Measurements from ENCODE around the gene PANK2.
"Not testable (repeated sequence)": the region's sequence is repeated elsewhere in the genome, so short reads cannot be mapped to it uniquely, and the experiment has no call there.

The PANK2 gene

DNA sequence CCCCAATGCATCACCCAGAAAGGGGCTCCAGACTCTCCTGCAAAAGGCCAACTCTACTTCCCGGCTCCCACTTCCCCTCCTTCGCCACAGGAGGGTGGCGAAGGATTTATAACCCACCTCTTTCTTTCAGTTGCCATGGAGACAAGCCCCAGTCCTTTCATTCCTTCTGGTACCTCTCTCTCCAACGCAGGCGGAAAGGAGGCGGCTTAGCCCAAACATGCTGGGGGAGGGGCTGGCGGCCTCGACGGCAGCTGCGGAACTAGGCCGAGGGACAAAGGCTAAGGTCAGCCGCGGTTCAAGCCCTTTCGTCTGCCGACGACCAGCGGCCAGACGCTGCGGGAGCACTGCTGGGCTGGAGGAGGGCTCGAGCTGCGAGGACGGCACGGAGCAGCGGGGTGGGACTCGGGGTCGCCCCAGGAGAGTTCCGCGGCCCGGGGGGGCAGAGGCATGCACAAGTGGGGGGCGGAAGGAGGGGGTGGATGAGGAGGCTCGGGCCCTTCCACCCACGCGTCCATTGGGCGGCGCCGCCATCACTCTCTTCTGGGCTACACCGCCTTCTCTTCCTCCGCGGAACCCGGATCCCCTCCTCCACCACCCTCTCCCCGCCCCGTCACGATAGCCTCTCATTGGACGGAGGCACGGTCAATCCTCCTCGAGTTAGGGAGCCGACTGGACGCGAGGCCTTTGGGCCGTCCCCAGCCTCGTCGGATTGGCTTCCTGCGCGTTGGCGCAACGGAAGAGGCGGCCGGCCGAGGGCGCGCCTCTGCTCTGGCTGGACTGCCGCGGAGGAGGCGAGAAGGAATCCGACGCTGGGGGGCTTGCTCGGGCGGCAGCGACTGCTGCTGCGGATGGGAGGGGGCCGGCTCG, at the start of gene PANK2:
Gene PANK2 (plus strand): TSS at position 766 of the 867 bp plus-strand sequence.
- peak; percentile 99 for DNase-seq

DNA sequence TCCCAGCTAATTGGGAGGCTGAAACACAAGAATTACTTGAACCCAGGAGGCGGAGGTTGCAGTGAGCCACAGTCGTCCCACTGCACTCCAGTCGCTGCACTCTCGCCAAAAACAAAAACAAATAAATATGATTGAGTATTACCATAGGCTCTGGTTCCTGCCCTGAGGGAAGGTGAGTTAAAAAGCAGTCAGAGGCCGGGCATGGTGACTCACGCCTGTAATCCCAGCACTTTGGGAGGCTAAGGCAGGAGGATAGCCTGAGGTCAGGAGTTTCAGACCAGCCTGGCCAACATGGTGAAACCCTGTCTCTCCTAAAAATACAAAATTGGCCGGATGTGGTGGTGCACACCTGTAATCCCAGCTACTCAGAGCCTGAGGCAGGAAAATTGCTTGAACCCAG, 49.0 kb upstream of the PANK2 start:
- DNase-seq = not testable (repeated sequence)

DNA sequence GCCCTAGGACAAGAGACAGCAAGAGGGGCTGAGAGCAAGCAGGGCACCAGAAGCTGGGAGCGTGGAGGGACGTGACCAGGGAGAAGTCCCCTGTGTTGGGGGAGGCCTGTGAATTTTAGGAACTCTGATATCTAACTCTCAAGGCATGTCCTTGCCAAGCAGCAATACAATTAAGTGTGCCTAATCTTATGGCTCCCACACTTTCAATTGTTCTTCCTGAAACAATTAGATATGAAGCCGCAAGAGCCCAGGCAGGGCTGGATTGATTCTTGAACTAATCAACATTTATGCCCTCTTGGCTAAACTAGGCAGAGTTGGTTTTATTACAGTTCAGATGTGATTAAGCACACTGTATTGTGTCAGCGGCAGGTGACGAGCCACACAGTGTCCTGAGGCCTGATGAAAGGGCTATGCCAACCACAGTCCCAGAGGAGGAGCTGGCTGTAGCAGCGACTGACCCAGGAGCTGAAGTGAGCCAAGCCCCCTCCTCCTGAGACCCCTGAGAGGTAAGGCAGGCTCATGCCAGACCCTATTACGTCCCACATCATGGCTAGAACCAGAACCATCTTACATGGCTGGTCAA, 46.7 kb upstream of the PANK2 start:
- no peak for DNase-seq

DNA sequence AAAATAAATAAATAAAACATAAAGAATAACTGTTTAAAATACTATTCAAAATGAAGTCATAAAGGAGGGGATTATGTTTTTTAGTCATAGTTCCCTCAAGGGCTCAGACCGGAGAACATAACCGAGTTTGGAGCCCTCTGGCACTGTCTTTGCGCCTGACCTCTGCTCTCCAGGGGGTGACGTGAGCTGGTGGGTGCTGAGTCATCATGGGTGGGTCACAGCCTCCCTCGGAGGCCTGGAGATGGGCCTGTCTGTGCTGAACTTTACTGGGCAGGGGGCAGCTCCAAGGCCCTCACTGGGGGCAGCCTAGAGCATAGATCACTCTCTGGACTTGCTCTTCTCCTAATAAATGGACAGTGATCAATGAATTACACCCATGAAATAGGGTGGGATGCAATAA, 45.7 kb upstream of the PANK2 start:
- no peak for DNase-seq

DNA sequence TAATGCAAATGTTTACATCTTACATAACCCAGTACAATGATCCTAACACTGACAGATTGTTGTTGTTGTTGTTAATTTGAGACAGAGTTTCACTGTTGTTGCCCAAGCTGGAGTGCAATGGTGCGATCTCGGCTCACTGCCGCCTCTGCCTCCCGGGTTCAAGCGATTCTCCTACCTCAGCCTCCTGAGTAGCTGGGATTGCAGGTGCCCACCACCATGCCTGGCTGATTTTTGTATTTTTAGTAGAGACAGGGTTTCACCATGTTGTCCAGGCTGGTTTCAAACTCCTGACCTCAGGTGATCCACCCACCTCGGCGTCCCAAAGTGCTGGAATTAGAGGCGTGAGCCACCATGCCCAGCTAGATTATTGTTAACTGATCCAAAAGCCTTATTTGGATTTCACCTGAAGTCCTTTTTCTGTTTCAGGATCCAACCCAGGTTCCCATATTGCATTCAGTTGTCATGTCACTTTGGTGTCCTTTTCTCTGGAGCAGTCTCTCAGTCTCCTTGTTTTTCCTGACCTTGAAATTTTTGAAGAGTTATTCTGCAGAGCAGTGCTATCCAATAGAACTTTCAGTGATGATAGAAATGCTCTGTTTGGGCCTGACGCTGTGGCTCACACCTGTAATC, 45.1 kb upstream of the PANK2 start:
- not testable (repeated sequence) for DNase-seq

DNA sequence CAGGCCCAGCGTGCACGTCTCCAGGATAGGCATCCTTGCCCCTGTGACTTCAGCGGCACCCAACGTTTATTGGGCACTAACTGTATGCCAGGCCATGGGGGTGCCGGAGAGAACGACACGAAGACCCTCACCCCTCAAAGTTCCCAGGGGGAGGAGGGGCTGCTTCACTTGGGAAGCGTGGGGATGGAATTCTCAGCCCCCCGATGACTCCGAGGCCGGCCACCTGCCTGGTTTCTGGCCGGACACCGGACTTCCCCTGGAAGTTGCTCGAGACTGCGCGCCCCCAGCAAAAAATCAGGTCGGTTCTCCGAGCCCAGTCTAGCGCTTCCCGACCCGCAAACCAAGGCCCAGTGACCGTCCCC, 42.8 kb upstream of the PANK2 start:
- DNase-seq = no peak

DNA sequence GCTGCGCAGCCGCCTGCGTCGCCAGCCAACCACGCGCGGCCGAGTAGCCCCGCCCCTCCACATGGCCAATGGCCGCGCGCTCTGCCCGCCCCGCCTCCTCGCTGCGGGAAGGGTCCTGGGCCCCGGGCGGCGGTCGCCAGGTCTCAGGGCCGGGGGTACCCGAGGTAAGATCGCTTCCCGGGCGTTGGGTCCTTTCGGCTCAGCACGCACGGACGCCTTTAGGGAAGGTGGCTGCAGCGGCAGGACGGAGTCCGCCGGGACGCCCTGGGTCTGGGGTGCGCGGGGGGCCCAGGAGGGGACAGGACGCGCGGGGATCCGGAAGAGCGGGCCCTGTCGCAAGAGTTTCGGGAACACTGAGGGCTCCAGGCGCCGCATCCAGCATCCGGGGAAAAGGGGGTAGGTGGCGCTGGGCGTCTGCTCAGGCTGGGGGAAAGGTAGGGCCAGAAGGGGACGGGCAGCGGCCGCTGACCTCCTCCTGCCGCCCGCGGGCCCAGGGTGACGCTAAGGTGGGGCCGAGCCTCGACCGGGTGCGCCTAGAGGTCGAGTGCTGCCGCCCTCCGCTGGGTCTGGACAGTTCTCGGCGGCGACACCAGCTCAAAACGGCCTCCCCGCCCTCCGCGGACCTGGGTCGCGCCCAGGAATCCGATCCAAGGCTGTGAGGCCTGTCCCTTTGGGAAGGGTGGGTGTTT, 42.3 kb upstream of the PANK2 start, which contains the start of gene MAVS:
Gene MAVS (plus strand): TSS at position 95 of the 689 bp plus-strand sequence. CDS start 7,791 bp downstream, outside the sequence.
- peak; percentile 91 for DNase-seq

DNA sequence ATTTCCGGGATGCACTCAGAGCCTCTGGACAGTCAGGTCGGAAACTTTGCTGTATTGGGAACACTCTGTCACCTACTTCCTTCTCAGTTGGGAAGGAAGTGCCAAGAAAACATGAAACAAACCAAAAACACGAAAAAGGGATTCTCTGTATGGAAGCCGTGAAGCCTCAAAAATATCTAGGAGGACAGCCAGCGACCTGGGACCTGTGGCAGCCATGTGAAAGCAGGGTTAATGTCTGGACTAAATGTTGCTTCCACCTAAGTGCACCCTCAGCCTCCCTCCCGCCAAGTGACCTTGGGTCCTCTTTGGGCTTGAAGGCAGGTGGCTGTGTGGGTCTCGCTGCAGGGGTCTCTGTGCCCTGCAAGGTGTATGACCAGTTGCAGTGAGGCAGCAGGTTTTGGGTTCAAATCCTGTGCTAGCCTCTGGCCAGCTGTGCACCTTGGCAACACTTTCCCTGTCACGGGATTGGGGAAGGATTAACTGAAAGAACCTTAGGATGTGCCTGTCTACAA, 41.7 kb upstream of the PANK2 start:
- no peak for DNase-seq

DNA sequence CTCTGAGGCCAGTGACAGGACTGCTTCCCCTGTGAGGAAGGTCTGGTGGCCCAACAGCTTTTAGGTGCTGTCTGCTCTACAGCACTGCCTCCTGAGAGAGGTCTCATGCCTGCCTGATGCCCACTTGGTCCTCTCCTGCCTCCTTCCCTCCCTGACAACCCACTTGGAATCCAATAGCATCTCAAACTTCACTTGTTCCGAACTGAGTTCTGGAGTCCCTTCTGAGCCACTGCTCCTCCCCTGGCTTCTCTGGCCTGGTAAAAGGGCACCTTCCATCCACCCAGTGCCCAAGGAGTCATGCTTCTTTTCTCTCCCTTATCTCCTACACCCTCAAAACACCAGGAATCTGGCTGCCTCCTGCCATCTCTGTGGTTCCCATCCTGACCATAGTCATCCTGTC, 40.6 kb upstream of the PANK2 start:
- no peak for DNase-seq

DNA sequence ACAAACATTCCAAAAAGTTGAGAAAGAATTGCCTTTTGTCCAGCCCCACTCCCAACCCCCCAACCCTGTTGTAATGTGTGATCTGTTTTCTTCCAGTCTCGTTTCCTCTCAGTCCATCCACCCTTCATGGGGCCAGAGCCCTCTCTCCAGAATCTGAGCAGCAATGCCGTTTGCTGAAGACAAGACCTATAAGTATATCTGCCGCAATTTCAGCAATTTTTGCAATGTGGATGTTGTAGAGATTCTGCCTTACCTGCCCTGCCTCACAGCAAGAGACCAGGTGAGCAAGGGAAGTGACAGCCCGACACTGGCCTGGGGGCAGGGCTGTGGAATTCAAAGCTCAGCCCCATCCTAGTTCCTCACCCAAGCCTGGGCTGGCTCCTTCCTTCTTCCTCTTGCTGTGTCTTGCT, 34.7 kb upstream of the PANK2 start:
- no peak for DNase-seq

DNA sequence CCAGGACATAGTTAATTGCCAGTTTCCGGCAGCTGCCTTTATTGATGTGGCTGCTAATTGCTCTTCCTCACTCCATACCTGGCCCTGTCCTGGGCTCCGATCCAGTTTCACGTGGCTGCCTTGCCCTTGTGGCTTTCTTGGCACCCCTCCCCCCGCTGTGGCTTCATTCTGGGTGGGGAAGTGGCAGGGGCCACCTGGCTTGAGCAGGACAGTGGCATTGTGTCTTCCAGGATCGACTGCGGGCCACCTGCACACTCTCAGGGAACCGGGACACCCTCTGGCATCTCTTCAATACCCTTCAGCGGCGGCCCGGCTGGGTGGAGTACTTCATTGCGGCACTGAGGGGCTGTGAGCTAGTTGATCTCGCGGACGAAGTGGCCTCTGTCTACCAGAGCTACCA, 31.8 kb upstream of the PANK2 start:
- peak; percentile 95 for DNase-seq

DNA sequence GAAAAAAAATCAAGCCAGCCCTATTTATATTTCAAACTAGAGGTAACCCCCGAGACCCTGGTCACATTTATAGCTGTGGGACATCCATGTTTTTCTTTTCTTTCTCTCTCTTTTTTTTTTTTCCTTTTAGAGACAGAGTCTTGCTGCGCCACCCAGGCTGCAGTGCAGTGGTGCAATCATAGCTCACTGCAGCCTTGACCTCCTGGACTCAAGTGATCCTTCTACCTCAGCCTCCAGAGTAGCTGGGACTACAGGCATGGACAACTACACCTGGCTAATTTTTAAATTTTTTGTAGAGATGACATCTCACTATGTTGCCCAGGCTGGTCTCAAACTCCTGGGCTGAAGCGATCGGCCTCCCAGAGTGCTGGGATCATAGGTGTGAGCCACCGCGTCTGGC, 30.5 kb upstream of the PANK2 start:
- DNase-seq = no peak

DNA sequence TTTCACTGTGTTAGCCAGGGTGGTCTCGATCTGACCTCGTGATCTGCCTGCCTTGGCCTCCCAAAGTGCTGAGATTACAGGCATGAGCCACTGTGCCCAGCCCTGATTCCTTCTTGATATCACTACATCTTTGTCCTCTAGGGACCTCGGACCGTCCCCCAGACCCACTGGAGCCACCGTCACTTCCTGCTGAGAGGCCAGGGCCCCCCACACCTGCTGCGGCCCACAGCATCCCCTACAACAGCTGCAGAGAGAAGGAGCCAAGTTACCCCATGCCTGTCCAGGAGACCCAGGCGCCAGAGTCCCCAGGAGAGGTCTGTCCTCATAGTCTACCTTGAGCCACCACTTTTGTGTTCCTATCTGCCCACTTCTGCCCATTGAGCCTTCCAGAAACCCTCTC, 28.0 kb upstream of the PANK2 start:
- no peak for DNase-seq

DNA sequence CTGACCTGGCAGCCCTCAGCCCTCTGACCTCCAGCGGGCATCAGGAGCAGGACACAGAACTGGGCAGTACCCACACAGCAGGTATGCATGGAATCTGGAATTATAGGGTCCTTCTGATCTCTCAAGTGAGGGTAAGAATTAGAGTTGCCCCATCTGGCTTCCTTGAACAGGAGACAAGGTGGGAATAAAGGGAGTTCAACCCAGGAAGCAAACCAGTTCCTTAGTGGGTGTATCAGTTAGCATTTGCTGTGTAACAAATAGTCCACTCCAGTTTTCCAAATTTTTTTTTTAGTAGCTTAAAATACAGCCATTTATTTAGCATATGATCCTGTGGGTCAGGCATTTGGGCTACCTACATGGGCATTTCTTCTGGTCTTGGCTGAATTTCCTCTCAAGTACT, 26.9 kb upstream of the PANK2 start:
- DNase-seq = no peak

DNA sequence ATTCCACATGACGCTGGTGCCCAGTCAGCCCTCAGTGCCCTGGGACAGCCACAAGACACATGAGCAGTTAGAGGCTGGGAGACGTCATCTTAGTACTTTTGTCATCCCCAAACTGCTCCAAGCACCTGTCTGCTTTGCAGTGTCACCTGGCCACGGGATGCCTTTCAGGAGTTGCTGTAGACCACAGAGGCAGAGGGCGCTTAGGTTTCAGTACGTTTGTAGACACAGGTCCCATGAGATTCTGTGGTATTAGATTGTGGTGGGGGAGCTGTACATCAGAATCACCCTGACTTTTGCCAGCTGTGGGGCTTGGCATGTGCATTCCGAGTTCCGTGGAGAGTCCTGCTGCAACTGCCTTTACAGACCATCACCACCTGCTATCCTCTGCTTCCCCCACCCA, 25.9 kb upstream of the PANK2 start:
- no peak for DNase-seq

DNA sequence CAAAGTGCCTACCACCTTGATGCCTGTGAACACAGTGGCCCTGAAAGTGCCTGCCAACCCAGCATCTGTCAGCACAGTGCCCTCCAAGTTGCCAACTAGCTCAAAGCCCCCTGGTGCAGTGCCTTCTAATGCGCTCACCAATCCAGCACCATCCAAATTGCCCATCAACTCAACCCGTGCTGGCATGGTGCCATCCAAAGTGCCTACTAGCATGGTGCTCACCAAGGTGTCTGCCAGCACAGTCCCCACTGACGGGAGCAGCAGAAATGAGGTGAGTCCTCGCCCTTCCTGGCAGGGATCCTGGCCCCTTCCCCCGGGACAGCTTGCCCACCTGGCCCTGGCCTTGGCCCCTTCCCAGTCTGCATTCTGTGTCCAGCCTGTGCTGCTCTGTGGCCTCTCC, 24.7 kb upstream of the PANK2 start:
- DNase-seq = no peak

DNA sequence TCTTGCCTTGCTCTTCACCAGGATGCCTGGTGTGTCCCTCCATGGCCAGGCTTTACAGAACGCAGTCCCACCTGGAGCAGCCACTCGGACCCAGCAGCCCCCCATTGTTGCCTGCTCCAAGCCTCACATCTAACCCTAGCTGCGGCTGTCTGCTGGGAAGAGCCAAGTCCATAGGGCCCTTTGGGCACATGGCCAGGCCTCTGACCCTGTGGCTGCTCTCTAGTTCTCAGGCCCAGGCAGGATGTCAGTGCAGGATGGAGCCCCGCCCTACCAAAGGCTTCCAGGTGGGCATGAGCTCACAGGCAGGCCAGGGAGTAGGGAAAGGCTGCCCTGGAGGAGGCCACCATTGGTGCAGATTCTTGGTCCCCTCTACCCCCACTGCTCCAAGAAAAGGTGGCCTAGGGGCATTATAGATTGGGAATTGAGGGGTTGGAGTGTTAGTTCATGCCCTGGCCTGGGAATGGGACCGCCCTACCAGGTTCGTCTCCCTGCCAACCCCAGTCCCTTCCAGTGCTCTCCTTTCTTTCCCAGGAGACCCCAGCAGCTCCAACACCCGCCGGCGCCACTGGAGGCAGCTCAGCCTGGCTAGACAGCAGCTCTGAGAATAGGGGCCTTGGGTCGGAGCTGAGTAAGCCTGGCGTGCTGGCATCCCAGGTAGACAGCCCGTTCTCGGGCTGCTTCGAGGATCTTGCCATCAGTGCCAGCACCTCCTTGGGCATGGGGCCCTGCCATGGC, 23.9 kb upstream of the PANK2 start:
- no peak for DNase-seq

DNA sequence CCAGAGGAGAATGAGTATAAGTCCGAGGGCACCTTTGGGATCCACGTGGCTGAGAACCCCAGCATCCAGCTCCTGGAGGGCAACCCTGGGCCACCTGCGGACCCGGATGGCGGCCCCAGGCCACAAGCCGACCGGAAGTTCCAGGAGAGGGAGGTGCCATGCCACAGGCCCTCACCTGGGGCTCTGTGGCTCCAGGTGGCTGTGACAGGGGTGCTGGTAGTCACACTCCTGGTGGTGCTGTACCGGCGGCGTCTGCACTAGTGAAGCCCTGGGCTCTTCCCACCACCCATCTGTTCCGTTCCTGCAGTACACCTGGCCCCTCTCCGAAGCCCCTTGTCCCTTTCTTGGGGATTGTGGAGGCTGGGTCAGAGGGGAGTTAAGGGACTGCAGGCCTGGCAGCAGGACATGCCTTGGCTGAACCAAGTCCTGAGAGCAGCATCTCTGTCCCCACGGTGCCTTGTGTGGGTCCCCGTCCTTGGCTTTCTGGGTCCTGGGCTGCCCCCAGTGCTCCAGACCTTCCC, 23.2 kb upstream of the PANK2 start:
- no peak for DNase-seq

DNA sequence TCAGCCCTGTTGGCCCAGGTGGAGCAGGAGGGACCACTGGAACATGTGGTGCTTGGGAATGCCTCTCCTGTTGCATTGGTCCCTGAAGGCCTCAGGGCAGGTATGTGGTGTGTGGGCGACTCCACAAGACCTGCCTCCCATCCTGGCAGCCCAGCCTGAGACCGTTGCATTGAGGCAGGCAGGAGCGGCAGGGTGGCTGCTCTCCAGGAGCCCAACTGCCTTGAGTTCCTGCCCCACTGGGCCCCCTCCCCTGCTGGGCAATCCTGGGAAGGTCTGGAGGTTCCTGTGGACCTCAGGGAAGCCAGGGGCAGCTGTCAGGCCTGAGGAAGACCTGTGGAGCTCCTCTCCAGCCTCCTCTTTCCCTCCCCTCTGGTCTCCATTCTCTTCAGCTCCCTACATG, 22.7 kb upstream of the PANK2 start:
- no peak for DNase-seq

DNA sequence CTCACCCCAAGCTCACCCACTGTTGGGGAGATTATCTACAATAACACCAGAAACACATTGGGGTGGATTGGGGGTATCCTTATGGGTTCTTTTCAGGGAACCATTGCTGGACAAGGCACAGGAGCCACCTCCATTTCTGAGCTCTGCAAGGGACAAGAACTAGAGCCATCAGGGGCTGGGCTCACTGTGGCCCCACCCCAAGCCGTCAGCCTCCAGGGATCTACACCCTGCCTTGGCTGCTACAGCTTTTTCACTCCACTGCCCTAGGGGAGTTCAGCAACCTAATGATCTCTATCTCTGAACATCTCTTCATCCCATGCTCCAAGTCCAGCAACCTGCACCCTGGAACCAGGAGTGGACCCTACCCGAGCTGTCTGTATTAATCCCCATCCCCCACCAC, 21.4 kb upstream of the PANK2 start:
- DNase-seq = no peak

DNA sequence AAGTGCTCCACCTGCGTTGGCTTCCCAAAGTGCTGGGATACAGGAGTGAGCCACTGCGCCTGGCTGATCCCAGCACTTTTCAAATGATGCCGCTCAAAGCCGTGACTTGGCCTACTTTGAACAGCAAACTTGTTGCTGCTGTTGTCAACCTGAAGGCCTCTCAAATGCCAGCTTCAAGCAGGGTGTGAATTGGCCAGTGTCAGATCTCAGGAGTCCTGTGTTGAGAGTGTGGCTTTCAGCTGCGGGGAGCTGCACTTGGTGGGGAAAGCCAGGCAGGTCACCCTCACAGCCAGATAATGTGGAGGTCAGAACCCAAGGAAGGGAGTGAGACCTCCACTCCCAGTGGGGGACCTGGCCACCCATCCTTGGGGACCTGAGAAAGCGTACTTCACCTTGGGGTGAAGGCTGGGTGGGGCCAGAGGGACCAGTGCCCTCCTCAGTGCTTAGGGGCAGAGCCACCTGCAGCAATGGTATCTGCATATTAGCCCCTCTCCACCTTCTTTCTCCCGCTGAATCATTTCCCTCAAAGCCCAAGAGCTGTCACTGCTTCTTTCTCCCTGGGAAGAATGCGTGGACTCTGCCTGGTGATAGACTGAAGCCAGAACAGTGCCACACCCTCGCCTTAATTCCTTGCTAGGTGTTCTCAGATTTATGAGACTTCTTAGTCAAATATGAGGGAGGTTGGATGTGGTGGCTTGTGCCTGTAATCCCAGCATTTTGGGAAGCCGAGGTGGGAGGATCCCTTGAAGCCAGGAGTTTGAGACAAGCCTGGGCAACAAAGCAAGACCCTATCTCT, 19.1 kb upstream of the PANK2 start:
- DNase-seq = no peak
